ENCODE measurements around the gene NELL2. TPM values are rescaled to one million over a fixed set of nuclear protein-coding genes. Genes with fewer than 3 reads are reported as not detected.
"Not testable (repeated sequence)": the region's sequence is repeated elsewhere in the genome, so short reads cannot be mapped to it uniquely, and the experiment has no call there.

Gene NELL2
- total RNA-seq, 1 donor from 2014 or later: 2.1 TPM

DNA sequence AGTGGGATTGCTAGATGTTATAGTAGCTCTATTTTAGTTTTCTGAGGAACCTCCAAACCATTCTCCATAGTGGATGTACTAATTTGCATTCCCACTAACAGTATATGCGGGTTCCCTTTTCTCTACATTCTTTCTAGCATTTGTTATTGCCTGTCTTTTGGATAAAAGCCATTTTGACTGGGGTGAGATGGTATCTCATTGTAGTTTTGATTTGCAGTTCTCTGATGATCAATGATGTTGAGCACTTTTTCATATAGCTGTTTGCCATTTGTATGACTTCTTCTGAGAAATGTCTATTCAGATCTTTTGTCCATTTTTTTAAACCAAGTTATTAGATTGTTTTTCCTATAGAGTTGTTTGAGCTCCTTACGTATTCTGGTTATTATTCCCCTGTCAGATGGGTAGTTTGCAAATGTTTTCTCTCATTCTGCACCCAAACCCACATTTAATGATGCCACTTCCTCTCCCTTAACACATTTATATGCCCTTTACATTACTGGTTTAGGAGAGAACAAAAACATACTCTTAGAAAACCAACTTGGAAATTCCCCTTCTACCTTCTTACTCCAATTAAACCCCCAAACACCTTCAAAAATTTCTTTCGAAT is 48.2 kb downstream of the NELL2 start:
- no peak overlapping the region for H3K27ac Mint-ChIP-seq
- TF ChIP-seq, protein P1, sequence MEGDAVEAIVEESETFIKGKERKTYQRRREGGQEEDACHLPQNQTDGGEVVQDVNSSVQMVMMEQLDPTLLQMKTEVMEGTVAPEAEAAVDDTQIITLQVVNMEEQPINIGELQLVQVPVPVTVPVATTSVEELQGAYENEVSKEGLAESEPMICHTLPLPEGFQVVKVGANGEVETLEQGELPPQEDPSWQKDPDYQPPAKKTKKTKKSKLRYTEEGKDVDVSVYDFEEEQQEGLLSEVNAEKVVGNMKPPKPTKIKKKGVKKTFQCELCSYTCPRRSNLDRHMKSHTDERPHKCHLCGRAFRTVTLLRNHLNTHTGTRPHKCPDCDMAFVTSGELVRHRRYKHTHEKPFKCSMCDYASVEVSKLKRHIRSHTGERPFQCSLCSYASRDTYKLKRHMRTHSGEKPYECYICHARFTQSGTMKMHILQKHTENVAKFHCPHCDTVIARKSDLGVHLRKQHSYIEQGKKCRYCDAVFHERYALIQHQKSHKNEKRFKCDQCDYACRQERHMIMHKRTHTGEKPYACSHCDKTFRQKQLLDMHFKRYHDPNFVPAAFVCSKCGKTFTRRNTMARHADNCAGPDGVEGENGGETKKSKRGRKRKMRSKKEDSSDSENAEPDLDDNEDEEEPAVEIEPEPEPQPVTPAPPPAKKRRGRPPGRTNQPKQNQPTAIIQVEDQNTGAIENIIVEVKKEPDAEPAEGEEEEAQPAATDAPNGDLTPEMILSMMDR (IDR thresholded peaks at IDR 0.05; ENCODE audit: unreplicated experiment): no peak

DNA sequence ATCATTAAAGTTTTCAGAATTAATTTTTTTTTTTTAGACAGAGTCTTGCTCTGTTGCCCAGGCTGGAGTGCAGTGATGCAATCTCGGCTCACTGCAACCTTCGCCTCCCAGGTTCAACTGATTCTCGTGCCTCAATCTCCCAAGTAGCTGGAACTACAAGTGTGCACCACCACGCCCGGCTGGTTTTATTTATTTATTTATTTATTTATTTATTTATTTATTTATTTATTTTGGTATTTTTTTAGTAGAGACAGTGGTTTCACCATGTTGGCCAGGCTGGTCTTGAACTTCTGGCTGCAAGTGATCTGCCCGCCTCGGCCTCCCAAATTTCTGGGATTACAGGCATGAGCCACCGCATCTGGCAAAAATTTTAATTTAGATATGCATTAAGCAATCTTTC is 54.4 kb downstream of the NELL2 start:
- not testable (repeated sequence) for H3K9me3 Mint-ChIP-seq, H3K27ac Mint-ChIP-seq

More for the DNA sequence above, 48.2 kb downstream of the NELL2 start:
- no peaks in the 10 kb centered on the region for H3K9me3 Mint-ChIP-seq
- no peaks in the 10 kb centered on the region for H3K36me3 Mint-ChIP-seq
- no peak for DNase-seq (ENCODE audit: low spot score in 2 of 2, unreplicated experiment in 2 of 2)
- H3K27me3 Mint-ChIP-seq (ENCODE audit: low read depth): peaks cover 7% of the 10 kb centered on the region
- no peaks in the 10 kb centered on the region for H3K4me1 Mint-ChIP-seq
- H3K4me3 Mint-ChIP-seq: no peak overlapping the region

DNA sequence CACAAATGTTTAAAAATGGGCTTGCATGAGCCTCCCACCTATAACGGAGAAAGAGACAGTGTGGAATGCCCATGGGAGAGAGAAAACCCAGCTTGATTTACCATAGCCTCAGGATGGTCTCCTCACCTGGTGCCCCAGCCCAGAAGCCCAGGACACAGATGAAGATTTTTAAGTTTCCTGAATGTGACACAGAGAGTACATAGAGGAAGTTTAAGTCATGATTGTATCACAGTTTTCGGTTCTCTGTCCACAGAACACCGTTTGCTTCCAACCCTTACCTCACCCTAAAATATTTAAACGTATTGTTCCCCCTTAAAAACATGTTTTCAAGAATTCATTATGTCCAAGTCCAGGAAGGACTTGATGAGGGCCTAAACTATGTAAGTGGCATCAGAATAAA is 56.2 kb downstream of the NELL2 start:
- Mint-ChIP-seq H3K4me3 (no peak overlapping the region), H3K27ac (no peak overlapping the region), H3K27me3 (ENCODE audit: low read depth) (no peaks in the 10 kb centered on the region), H3K9me3 (no peaks in the 10 kb centered on the region), H3K36me3 (no peaks in the 10 kb centered on the region), H3K4me1 (no peaks in the 10 kb centered on the region)
- DNase-seq (ENCODE audit: low spot score in 2 of 2, unreplicated experiment in 2 of 2): no peak
- TF ChIP-seq, protein P1 (IDR thresholded peaks at IDR 0.05; ENCODE audit: unreplicated experiment): no peak

More for the DNA sequence above, 54.4 kb downstream of the NELL2 start:
- H3K27me3 Mint-ChIP-seq (ENCODE audit: low read depth); H3K4me1 Mint-ChIP-seq; H3K36me3 Mint-ChIP-seq; H3K4me3 Mint-ChIP-seq; DNase-seq (ENCODE audit: low spot score in 2 of 2, unreplicated experiment in 2 of 2): not testable (repeated sequence)

DNA sequence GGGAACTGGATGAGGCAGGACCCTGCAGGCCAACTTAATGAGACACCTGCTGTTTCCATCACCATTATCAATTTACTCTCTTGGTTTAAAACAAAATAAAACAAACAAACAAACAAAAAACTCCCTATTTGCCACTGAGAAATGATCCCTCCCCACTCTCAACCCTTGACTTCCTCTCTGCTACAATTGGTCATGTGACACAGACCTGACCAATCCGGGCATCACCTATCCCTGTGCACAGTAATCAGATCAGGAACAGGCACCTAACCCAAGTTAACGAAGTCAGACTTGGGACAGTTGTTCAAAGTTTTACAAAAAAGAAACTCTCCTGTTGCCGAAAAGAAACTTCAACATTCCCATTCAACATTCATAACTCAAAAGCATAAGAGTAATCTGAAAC is 58.4 kb downstream of the NELL2 start:
- Mint-ChIP-seq H3K4me3 (no peak overlapping the region), H3K36me3 (no peaks in the 10 kb centered on the region), H3K4me1 (no peaks in the 10 kb centered on the region), H3K9me3 (no peaks in the 10 kb centered on the region), H3K27ac (no peak overlapping the region), H3K27me3 (ENCODE audit: low read depth) (no peaks in the 10 kb centered on the region)
- TF ChIP-seq, protein P1 (IDR thresholded peaks at IDR 0.05; ENCODE audit: unreplicated experiment): no peak
- no peak for DNase-seq (ENCODE audit: low spot score in 2 of 2, unreplicated experiment in 2 of 2)

DNA sequence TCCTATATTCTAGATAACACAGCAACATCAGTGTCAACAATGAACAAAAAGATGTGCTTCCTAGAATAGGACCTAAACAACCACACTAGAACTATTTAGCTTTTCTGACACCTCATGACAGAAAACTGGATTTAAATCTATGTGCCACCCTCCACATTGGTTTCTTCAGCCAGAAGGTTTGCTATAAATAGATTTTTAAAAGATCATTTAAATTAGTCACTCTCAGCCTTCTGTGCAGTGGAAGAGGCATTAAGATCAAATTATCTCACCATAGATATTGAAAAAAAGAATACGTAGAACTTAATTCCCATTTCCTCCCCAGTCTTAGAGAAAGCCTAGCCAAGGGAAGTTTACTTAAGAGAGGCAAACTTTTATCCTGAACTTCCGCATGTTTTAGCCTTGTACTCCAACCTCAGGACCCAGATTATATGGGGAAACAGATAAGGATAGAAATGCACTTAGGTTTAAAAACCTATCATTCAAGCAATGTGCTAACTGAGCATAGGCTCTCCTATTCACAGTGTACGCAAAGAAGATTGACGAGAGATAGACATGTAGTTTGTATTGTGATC is 59.6 kb downstream of the NELL2 start:
- H3K27ac Mint-ChIP-seq: no peak overlapping the region
- no peak overlapping the region for H3K4me3 Mint-ChIP-seq
- DNase-seq (ENCODE audit: low spot score in 2 of 2, unreplicated experiment in 2 of 2): no peak
- H3K27me3 Mint-ChIP-seq (ENCODE audit: low read depth): no peaks in the 10 kb centered on the region
- H3K4me1 Mint-ChIP-seq: no peaks in the 10 kb centered on the region
- no peaks in the 10 kb centered on the region for H3K9me3 Mint-ChIP-seq
- H3K36me3 Mint-ChIP-seq: no peaks in the 10 kb centered on the region
- TF ChIP-seq, protein P1 (IDR thresholded peaks at IDR 0.05; ENCODE audit: unreplicated experiment): no peak

DNA sequence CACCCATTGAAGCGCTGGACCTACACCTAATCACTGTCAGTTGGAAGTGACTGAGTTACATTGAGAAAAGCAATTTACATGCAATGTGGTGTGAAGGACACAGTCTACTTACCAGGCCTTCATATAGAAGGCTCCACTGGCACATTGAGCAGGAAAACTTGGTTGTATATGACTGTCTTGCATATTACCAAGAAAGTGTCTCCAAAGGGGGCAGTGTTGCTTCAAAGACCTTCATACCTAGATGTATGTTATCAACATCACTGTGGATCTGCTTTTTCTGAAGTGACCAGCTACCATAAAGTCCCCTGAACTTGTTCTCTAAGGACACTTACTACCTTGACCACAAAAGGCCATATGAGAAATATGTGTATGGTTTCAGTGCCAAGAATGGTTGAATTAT is 64.1 kb downstream of the NELL2 start:
- H3K4me1 Mint-ChIP-seq: no peaks in the 10 kb centered on the region
- no peak for DNase-seq (ENCODE audit: low spot score in 2 of 2, unreplicated experiment in 2 of 2)
- peaks cover 1% of the 10 kb centered on the region for H3K27me3 Mint-ChIP-seq (ENCODE audit: low read depth)
- no peaks in the 10 kb centered on the region for H3K9me3 Mint-ChIP-seq
- H3K27ac Mint-ChIP-seq: no peak overlapping the region
- TF ChIP-seq, protein P1 (IDR thresholded peaks at IDR 0.05; ENCODE audit: unreplicated experiment): no peak
- H3K4me3 Mint-ChIP-seq: no peak overlapping the region
- H3K36me3 Mint-ChIP-seq: no peaks in the 10 kb centered on the region

All from mesothelial cell of epicardium (in vitro differentiated cells).